ENCODE results near the gene ARFRP1. TPM values are rescaled to one million over a fixed set of nuclear protein-coding genes. Genes with fewer than 3 reads are reported as not detected.
A peak's percentile ranks its signal among the peaks of the same experiment; 100 is the strongest.

The ARFRP1 gene
- total RNA-seq, 1 donor, result 21.7 TPM

DNA sequence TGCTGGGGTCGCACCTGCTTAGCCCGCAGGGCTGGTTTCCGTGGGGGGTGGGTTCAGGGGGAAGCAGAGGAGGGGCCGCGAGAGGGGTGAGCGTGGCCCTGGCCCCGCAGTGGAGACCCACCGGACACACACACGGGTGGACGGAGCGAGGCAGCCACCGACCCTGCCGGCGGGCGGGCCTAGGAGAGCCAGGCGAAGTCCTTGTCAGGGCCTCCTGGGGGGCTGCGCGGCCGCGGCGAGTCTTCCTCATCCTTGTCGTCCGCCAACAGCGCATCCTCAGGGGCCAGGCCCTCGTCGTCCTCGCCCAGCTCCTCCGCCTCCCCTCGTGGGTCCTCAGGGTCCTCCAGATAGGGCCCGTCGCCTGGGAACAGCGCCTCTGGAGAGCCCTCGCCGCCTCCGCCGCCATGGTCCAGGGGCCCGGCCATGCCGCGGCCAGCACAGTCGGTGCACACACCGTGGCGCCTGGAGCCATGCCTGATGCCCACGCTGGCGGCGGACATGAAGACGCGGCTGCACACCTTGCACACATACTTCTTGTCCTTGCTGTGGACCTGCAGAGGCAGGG is 39.1 kb upstream of the ARFRP1 start:
- Histone ChIP-seq H3K4me1 (ENCODE audit: insufficient read depth, low read length) (no peaks in the 10 kb centered on the region), H4K20me1 (ENCODE audit: insufficient read depth, low read length) (no peaks in the 10 kb centered on the region), H3K4me3 (ENCODE audit: insufficient read depth, low read length) (no peak overlapping the region), H3K79me2 (ENCODE audit: insufficient read depth, low read length) (no peaks in the 10 kb centered on the region), H3K36me3 (ENCODE audit: insufficient read depth, low read length) (peaks cover 17% of the 10 kb centered on the region), H2AFZ (ENCODE audit: low read length) (no peak overlapping the region), H3K9me3 (ENCODE audit: low read depth, low read length) (no peaks in the 10 kb centered on the region), H3K27me3 (ENCODE audit: insufficient read depth, low read length) (no peaks in the 10 kb centered on the region), H3K4me2 (ENCODE audit: insufficient read depth, low read length) (no peak overlapping the region), H3K27ac (ENCODE audit: low read depth, low read length) (no peak overlapping the region)
- TF ChIP-seq, protein P1, sequence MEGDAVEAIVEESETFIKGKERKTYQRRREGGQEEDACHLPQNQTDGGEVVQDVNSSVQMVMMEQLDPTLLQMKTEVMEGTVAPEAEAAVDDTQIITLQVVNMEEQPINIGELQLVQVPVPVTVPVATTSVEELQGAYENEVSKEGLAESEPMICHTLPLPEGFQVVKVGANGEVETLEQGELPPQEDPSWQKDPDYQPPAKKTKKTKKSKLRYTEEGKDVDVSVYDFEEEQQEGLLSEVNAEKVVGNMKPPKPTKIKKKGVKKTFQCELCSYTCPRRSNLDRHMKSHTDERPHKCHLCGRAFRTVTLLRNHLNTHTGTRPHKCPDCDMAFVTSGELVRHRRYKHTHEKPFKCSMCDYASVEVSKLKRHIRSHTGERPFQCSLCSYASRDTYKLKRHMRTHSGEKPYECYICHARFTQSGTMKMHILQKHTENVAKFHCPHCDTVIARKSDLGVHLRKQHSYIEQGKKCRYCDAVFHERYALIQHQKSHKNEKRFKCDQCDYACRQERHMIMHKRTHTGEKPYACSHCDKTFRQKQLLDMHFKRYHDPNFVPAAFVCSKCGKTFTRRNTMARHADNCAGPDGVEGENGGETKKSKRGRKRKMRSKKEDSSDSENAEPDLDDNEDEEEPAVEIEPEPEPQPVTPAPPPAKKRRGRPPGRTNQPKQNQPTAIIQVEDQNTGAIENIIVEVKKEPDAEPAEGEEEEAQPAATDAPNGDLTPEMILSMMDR (IDR thresholded peaks at IDR 0.05; ENCODE audit: extremely low read depth, low read depth, low read length), result no peak
- peak; percentile 70 for DNase-seq (ENCODE audit: insufficient read length, low spot score, missing footprints)

DNA sequence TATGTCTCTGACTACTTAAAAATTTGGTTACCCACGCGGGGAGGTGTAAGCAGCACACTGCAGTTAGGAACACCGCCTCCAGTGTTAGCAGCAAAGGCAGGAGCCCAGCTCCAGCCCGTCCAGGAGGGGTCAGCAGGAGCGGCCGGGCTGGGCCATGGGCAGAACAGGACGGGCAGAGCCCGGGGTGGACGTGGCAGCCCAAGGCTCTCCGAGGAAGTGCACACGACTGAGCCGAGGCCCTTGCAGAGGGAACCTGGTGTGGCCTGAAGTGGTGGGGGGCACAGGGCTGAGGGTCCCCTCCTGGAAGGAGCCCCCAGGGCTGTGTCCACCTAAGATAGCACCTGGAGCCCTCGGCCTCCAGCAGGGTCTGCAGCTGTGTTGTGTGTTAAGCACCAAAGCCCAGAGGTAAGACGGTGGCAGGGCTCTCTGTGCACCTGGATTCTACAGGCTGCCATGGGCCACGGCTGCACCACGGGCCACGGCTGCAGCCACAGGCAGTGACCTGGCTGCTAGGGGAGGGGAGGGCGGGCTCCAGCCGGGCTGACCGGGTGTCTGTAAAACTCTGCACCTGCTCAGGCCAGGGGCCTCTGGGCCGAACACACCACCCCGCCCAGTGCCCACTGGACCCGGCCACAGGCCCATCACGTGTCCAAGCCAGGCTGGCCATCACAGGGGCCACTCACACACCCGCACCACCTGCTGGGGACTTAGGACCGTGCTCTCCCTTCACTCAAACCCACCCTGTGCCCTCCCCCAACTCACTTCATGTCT is 38.4 kb upstream of the ARFRP1 start:
- Histone ChIP-seq H3K27me3 (ENCODE audit: insufficient read depth, low read length) (no peaks in the 10 kb centered on the region), H3K27ac (ENCODE audit: low read depth, low read length) (no peak overlapping the region), H3K79me2 (ENCODE audit: insufficient read depth, low read length) (peaks cover 4% of the 10 kb centered on the region), H3K4me3 (ENCODE audit: insufficient read depth, low read length) (no peak overlapping the region), H2AFZ (ENCODE audit: low read length) (no peak overlapping the region), H3K36me3 (ENCODE audit: insufficient read depth, low read length) (peaks cover 22% of the 10 kb centered on the region), H3K4me2 (ENCODE audit: insufficient read depth, low read length) (no peak overlapping the region), H3K9me3 (ENCODE audit: low read depth, low read length) (no peaks in the 10 kb centered on the region), H3K4me1 (ENCODE audit: insufficient read depth, low read length) (peaks cover 5% of the 10 kb centered on the region), H4K20me1 (ENCODE audit: insufficient read depth, low read length) (peaks cover 4% of the 10 kb centered on the region)
- TF ChIP-seq, protein P1 (IDR thresholded peaks at IDR 0.05; ENCODE audit: extremely low read depth, low read depth, low read length), result no peak
- peak; percentile 91 for DNase-seq (ENCODE audit: insufficient read length, low spot score, missing footprints)

DNA sequence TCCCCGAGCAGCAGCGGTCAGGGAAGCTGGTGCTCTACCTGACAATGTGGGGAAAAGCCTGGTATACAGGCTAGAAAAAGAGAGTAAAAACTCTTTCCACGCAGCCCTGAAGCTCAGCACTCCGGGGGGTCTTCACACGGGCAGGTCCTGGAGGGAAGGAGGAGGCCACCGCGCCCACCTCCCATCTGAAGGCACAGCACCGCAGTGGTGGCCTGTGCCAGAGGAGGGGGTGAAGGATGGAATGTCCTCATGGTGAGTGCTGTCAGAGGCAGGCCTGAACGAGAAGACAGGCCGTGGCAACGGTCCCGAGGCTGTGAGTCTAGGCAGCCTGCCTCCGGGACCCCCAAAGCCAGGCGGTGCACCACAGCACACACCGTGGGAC is 37.6 kb upstream of the ARFRP1 start:
- Histone ChIP-seq H3K4me1 (ENCODE audit: insufficient read depth, low read length) (peaks cover 9% of the 10 kb centered on the region), H3K79me2 (ENCODE audit: insufficient read depth, low read length) (peaks cover 4% of the 10 kb centered on the region), H4K20me1 (ENCODE audit: insufficient read depth, low read length) (peaks cover 8% of the 10 kb centered on the region), H3K36me3 (ENCODE audit: insufficient read depth, low read length) (peaks cover 22% of the 10 kb centered on the region), H3K27me3 (ENCODE audit: insufficient read depth, low read length) (no peaks in the 10 kb centered on the region), H3K4me2 (ENCODE audit: insufficient read depth, low read length) (no peak overlapping the region), H3K9me3 (ENCODE audit: low read depth, low read length) (no peaks in the 10 kb centered on the region), H3K27ac (ENCODE audit: low read depth, low read length) (no peak overlapping the region), H2AFZ (ENCODE audit: low read length) (no peak overlapping the region), H3K4me3 (ENCODE audit: insufficient read depth, low read length) (no peak overlapping the region)
- TF ChIP-seq, protein P1 (IDR thresholded peaks at IDR 0.05; ENCODE audit: extremely low read depth, low read depth, low read length), result no peak
- peak; percentile 88 for DNase-seq (ENCODE audit: insufficient read length, low spot score, missing footprints)
